ENCODE measurements around the gene AHSG. TPM values are rescaled to one million over a fixed set of nuclear protein-coding genes. Genes with fewer than 3 reads are reported as not detected.

The AHSG gene
- total and polyA plus RNA-seq, 10 donors = 0.30 TPM; not detected in 9

DNA sequence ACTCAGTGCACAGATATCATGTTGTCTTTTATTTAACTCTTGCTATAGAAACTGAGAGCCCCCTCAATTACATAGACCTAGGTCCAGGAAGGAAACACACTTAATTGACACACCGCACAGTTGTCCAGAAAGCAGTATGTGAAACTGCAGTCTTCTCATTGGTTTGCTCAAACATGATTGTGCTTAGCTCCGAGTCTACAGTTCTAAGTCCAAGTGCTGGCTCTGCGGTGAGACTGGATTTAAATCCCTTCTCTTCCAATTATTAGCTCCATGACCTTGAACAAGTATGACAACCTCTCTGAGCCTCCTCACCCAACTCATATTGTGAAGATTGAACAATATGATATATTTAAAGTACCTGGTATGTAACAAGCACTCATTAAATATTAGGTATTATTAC, 19.0 kb upstream of the AHSG start:
- no peaks in the 10 kb centered on the region for H3K9me3 ChIP-seq
- H3K36me3 ChIP-seq = no peaks in the 10 kb centered on the region
- no peak overlapping the region for H3K27ac ChIP-seq
- no peak for TF ChIP-seq POLR2A (IDR thresholded peaks at IDR 0.05)
- no peak for TF ChIP-seq POLR2AphosphoS5 (IDR thresholded peaks at IDR 0.05)
- TF ChIP-seq, protein P1, sequence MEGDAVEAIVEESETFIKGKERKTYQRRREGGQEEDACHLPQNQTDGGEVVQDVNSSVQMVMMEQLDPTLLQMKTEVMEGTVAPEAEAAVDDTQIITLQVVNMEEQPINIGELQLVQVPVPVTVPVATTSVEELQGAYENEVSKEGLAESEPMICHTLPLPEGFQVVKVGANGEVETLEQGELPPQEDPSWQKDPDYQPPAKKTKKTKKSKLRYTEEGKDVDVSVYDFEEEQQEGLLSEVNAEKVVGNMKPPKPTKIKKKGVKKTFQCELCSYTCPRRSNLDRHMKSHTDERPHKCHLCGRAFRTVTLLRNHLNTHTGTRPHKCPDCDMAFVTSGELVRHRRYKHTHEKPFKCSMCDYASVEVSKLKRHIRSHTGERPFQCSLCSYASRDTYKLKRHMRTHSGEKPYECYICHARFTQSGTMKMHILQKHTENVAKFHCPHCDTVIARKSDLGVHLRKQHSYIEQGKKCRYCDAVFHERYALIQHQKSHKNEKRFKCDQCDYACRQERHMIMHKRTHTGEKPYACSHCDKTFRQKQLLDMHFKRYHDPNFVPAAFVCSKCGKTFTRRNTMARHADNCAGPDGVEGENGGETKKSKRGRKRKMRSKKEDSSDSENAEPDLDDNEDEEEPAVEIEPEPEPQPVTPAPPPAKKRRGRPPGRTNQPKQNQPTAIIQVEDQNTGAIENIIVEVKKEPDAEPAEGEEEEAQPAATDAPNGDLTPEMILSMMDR (IDR thresholded peaks at IDR 0.05 in 8 of 11, conservative IDR thresholded peaks at IDR 0.05 in 3 of 11) = no peak
- H3K27me3 ChIP-seq (replicated peaks in 1 of 7) = no peaks in the 10 kb centered on the region
- H3K4me3 ChIP-seq = no peak overlapping the region
- H3K4me1 ChIP-seq = no peaks in the 10 kb centered on the region
- intact Hi-C loops (cut with DNase I; ENCODE audit: low total_unique reads) = no loop called here
- DNase-seq = no peak
- WGBS, 5 donors = 88 to 95% (median 91%) methylated on average over 3 of the region's 3 CpGs

DNA sequence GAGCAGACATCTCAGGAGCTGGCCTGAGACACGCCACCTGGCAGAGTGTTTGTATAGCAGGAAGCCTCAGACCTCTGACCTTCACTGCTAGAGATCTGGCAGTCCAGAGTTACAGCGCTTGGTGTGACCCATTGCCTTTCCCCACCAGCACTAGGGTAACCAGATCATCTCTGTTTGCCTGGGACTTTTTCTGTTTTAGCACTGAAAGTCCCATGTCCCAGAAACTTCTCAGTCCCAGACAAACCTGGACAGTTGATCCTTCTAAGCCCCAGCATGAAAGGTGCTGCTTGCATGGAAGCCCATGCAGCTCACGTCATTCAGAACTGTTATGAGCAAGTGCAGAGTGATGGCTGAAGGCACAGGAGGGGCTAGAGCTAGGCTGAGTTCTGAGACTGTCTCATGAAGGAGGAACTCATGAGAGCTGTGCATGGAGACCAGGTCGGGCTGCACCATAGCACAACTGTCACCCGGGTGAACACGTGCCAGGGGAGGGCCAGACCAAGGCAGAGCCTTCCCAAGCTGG, 18.2 kb upstream of the AHSG start:
- 75 to 84% (median 80%) methylated on average over 6 of the region's 6 CpGs for WGBS, 5 donors

DNA sequence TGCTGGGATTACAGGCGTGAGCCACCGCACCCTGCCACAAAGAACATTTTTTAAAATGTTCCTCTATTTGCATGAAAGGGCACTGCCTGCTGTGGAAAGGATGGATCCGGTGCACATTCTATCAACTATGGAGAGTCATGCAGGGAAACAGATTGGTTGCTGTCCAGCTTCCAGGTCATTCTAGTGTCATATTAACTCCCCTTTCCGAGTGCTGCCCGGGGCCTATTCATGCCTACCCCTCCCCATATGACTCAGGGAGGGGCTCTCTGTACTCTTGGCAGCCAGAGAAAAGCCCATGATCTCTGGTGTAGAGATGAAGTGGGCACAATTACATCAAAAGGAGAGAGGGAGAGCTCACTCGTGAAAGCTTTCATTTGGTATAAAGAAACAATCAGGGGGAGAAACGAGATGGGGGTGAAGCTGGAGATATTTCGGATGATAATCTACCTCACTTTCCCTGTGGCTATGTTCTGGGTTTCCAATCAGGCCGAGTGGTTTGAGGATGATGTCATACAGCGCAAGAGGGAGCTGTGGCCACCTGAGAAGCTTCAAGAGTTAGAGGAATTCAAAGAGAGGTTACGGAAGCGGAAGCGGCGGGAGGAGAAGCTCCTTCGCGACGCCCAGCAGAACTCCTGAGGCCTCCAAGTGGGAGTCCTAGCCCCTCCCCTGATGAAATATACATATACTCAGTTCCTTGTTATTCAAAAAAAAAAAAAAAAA, 16.1 kb upstream of the AHSG start:
- Histone ChIP-seq H3K4me3 (no peak overlapping the region), H3K36me3 (no peaks in the 10 kb centered on the region), H3K27me3 (replicated peaks in 1 of 7) (no peaks in the 10 kb centered on the region), H3K27ac (no peak overlapping the region), H3K4me1 (no peaks in the 10 kb centered on the region), H3K9me3 (no peaks in the 10 kb centered on the region)
- DNase-seq = no peak
- intact Hi-C loops (cut with DNase I; ENCODE audit: low total_unique reads) = no loop called here
- 66 to 75% (median 70%) methylated on average over 17 of the region's 17 CpGs for WGBS, 5 donors
- TF ChIP-seq, protein P1 (IDR thresholded peaks at IDR 0.05 in 8 of 11, conservative IDR thresholded peaks at IDR 0.05 in 3 of 11) = no peak
- TF ChIP-seq POLR2A (IDR thresholded peaks at IDR 0.05) (no peak), POLR2AphosphoS5 (IDR thresholded peaks at IDR 0.05) (no peak)

More for the DNA sequence above, 18.2 kb upstream of the AHSG start:
- no peak overlapping the region for H3K27ac ChIP-seq
- no peaks in the 10 kb centered on the region for H3K9me3 ChIP-seq
- H3K4me3 ChIP-seq = no peak overlapping the region
- H3K27me3 ChIP-seq (replicated peaks in 1 of 7) = no peaks in the 10 kb centered on the region
- no peaks in the 10 kb centered on the region for H3K4me1 ChIP-seq
- intact Hi-C loops (cut with DNase I; ENCODE audit: low total_unique reads) = no loop called here
- H3K36me3 ChIP-seq = no peaks in the 10 kb centered on the region
- TF ChIP-seq, protein P1 (IDR thresholded peaks at IDR 0.05 in 8 of 11, conservative IDR thresholded peaks at IDR 0.05 in 3 of 11) = no peak
- no peak for TF ChIP-seq POLR2A (IDR thresholded peaks at IDR 0.05)
- no peak for TF ChIP-seq POLR2AphosphoS5 (IDR thresholded peaks at IDR 0.05)
- no peak for DNase-seq

DNA sequence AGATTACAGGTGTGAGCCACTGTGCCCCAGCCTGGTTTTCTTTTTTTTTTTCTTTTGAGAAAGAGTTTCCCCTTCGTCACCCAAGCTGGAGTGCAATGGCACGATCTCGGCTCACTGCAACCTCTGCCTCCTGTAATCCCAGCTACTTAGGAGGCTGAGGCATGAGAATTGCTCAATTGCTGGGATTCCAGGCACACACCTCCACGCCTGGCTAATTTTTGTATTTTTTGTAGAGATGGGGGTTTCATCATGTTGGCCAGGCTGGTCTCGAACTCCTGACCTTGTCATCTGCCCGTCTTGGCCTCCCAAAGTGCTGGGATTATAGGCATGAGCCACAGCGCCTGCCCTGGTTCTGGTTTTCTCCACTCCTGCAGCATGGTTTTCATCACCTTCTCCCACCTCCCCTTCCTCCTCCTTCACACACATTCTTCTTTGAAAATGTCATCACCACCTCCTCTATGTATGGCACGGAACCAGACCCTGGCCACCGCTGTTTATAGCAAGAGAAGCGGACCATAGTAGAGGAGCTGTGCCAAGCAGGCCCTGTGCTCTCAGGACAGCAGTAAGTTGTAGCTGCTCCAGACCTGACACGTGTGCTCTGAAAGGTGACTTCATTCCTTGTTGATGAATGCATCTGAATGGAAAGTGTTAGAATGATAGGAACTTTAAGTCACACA, 14.6 kb upstream of the AHSG start:
- no peak for TF ChIP-seq POLR2A (IDR thresholded peaks at IDR 0.05)
- TF ChIP-seq POLR2AphosphoS5 (IDR thresholded peaks at IDR 0.05) = no peak
- TF ChIP-seq, protein P1 (IDR thresholded peaks at IDR 0.05 in 8 of 11, conservative IDR thresholded peaks at IDR 0.05 in 3 of 11) = no peak
- no peaks in the 10 kb centered on the region for H3K4me1 ChIP-seq
- H3K4me3 ChIP-seq = no peak overlapping the region
- 86 to 92% (median 88%) methylated on average over 11 of the region's 11 CpGs for WGBS, 5 donors
- no peak overlapping the region for H3K27ac ChIP-seq
- no peaks in the 10 kb centered on the region for H3K36me3 ChIP-seq
- no peak for DNase-seq
- no peaks in the 10 kb centered on the region for H3K27me3 ChIP-seq (replicated peaks in 1 of 7)
- intact Hi-C loops (cut with DNase I; ENCODE audit: low total_unique reads) = no loop called here
- no peaks in the 10 kb centered on the region for H3K9me3 ChIP-seq
